ENCODE results near the gene PPIP5K1.
"Not testable (repeated sequence)": the region's sequence is repeated elsewhere in the genome, so short reads cannot be mapped to it uniquely, and the experiment has no call there.

Gene PPIP5K1

GRCh38 chr15:43574607-43575006 lies 15.4 kb downstream of the PPIP5K1 start:
- H3K9me3 ChIP-seq; H3K4me3 ChIP-seq (ENCODE audit: low read depth in 1 of 2, low read length in 1 of 2); H3K4me1 ChIP-seq (ENCODE audit: control insufficient read depth in 1 of 2, insufficient read depth in 1 of 2, low read depth in 1 of 2, low read length in 1 of 2); H3K27me3 ChIP-seq; H3K36me3 ChIP-seq; H3K27ac ChIP-seq: not testable (repeated sequence)

- not testable (repeated sequence) for H3K4me1 ChIP-seq (ENCODE audit: control insufficient read depth in 1 of 2, insufficient read depth in 1 of 2, low read depth in 1 of 2, low read length in 1 of 2); H3K4me3 ChIP-seq (ENCODE audit: low read depth in 1 of 2, low read length in 1 of 2); H3K36me3 ChIP-seq; H3K27me3 ChIP-seq; H3K9me3 ChIP-seq; H3K27ac ChIP-seq
Observed at GRCh38 chr15:43566615-43567014, 23.4 kb downstream of the PPIP5K1 start.

- H3K27ac ChIP-seq; H3K27me3 ChIP-seq; H3K4me1 ChIP-seq (ENCODE audit: control insufficient read depth in 1 of 2, insufficient read depth in 1 of 2, low read depth in 1 of 2, low read length in 1 of 2); H3K36me3 ChIP-seq; H3K4me3 ChIP-seq (ENCODE audit: low read depth in 1 of 2, low read length in 1 of 2); H3K9me3 ChIP-seq: not testable (repeated sequence)
Observed at GRCh38 chr15:43563793-43564192, 26.2 kb downstream of the PPIP5K1 start.

- H3K9me3 ChIP-seq; H3K4me1 ChIP-seq (ENCODE audit: control insufficient read depth in 1 of 2, insufficient read depth in 1 of 2, low read depth in 1 of 2, low read length in 1 of 2); H3K4me3 ChIP-seq (ENCODE audit: low read depth in 1 of 2, low read length in 1 of 2): not testable (repeated sequence)
Observed at GRCh38 chr15:43562753-43563152, 27.3 kb downstream of the PPIP5K1 start.

GRCh38 chr15:43552986-43553385 lies 37.0 kb downstream of the PPIP5K1 start:
- no peak for TF ChIP-seq CTCF (IDR thresholded peaks at IDR 0.05)
- Histone ChIP-seq H3K4me3 (ENCODE audit: low read depth in 1 of 2, low read length in 1 of 2) (no peak overlapping the region), H3K9me3 (no peaks in the 10 kb centered on the region)

More at GRCh38 chr15:43562753-43563152, 27.3 kb downstream of the PPIP5K1 start:
- H3K27ac ChIP-seq, H3K36me3 ChIP-seq, H3K27me3 ChIP-seq: not testable (repeated sequence)

GRCh38 chr15:43552256-43552655 lies 37.8 kb downstream of the PPIP5K1 start:
- Histone ChIP-seq H3K36me3 (peaks cover 2% of the 10 kb centered on the region), H3K27ac (no peak overlapping the region), H3K4me3 (ENCODE audit: low read depth in 1 of 2, low read length in 1 of 2) (no peak overlapping the region), H3K27me3 (no peaks in the 10 kb centered on the region), H3K4me1 (ENCODE audit: control insufficient read depth in 1 of 2, insufficient read depth in 1 of 2, low read depth in 1 of 2, low read length in 1 of 2) (no peaks in the 10 kb centered on the region), H3K9me3 (no peaks in the 10 kb centered on the region)
- TF ChIP-seq CTCF (IDR thresholded peaks at IDR 0.05) = no peak

More at GRCh38 chr15:43552986-43553385, 37.0 kb downstream of the PPIP5K1 start:
- no peaks in the 10 kb centered on the region for H3K27me3 ChIP-seq
- peaks cover 4% of the 10 kb centered on the region for H3K36me3 ChIP-seq
- no peaks in the 10 kb centered on the region for H3K4me1 ChIP-seq (ENCODE audit: control insufficient read depth in 1 of 2, insufficient read depth in 1 of 2, low read depth in 1 of 2, low read length in 1 of 2)
- H3K27ac ChIP-seq = no peak overlapping the region

GRCh38 chr15:43550527-43551363 lies 39.3 kb downstream of the PPIP5K1 start:
- Histone ChIP-seq H3K4me3 (ENCODE audit: low read depth in 1 of 2, low read length in 1 of 2) (no peak overlapping the region), H3K27me3 (no peaks in the 10 kb centered on the region), H3K27ac (no peak overlapping the region), H3K4me1 (ENCODE audit: control insufficient read depth in 1 of 2, insufficient read depth in 1 of 2, low read depth in 1 of 2, low read length in 1 of 2) (no peaks in the 10 kb centered on the region), H3K9me3 (no peaks in the 10 kb centered on the region), H3K36me3 (no peaks in the 10 kb centered on the region)
- no peak for TF ChIP-seq CTCF (IDR thresholded peaks at IDR 0.05)
